Measurements from ENCODE around the gene ROR1.
A peak's percentile ranks its signal among the peaks of the same experiment; 100 is the strongest.

GRCh38 chr1:64183395-64184002 lies 409.7 kb downstream of the ROR1 start:
- TF ChIP-seq, protein P1, sequence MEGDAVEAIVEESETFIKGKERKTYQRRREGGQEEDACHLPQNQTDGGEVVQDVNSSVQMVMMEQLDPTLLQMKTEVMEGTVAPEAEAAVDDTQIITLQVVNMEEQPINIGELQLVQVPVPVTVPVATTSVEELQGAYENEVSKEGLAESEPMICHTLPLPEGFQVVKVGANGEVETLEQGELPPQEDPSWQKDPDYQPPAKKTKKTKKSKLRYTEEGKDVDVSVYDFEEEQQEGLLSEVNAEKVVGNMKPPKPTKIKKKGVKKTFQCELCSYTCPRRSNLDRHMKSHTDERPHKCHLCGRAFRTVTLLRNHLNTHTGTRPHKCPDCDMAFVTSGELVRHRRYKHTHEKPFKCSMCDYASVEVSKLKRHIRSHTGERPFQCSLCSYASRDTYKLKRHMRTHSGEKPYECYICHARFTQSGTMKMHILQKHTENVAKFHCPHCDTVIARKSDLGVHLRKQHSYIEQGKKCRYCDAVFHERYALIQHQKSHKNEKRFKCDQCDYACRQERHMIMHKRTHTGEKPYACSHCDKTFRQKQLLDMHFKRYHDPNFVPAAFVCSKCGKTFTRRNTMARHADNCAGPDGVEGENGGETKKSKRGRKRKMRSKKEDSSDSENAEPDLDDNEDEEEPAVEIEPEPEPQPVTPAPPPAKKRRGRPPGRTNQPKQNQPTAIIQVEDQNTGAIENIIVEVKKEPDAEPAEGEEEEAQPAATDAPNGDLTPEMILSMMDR (IDR thresholded peaks at IDR 0.05): no peak
- TF ChIP-seq POLR2AphosphoS5 (IDR thresholded peaks at IDR 0.05): peak; percentile 21 to 33
- no peak for TF ChIP-seq POLR2A (IDR thresholded peaks at IDR 0.05; ENCODE audit: low read depth)
